K562 (cell line): Measurements from ENCODE around the gene CRACR2B. TPM values are rescaled to one million over a fixed set of nuclear protein-coding genes. Genes with fewer than 3 reads are reported as not detected.
A peak's percentile ranks its signal among the peaks of the same experiment; 100 is the strongest.

Source experiments
- ATAC-seq: fragments of 200-7000 bp; cut with Tn5 transposase; 3 replicates; pipeline ENCODE4 v1.9.1; 2020; ENCODE audit warnings: moderate library complexity
- BruUV-seq: library from RNA; stranded (reverse); fragments of 400-500 nt; replicated peaks from 2 replicates; lab custom pipeline; 2021; lab: Mats Ljungman, UMichigan
- CTCF ChIA-PET: fragments of 300-600 bp; formaldehyde crosslinking; extraction: SDS; loops from one replicate; lab custom pipeline; 2021; ENCODE audit warnings: low intra/inter-chr PET ratio; lab: Yijun Ruan, JAX
- POLR2A ChIA-PET: fragments of 300-600, 350-650 bp; sonication (Branson Sonifier 250); formaldehyde crosslinking; extraction: SDS; loops from one replicate; lab custom pipeline; 2021; ENCODE audit warnings: antibody characterized with exemption, inconsistent platforms; lab: Yijun Ruan, JAX
- DNase-seq, 4 experiments: peaks; one replicate each; pipeline versions ENCODE4 v3.0.0 to v3.0.0-alpha.2; 2011 to 2018; ENCODE audit warnings: low spot score in 3 of 4, mixed read lengths in 3 of 4; ENCODE audit errors: extremely low read depth in 1 of 4
- FAIRE-seq: peaks from 2 replicates; lab custom pipeline; 2011; peaks lifted over from hg19 to GRCh38; lab: Jason Lieb, UNC
- H2AFZ ChIP-seq: 2 replicates; pipeline ENCODE4 v1.6.0; 2011; ENCODE audit warnings: low read depth, low read length, control low read depth, inconsistent platforms
- H3K27ac ChIP-seq: fragments of 200-600 bp; 3 replicates; pipeline ENCODE4 v1.8.0; 2011; ENCODE audit warnings: low read depth, mild to moderate bottlenecking, control low read depth, inconsistent platforms, low read length, moderate library complexity, mixed read lengths; ENCODE audit errors: extremely low read depth
- H3K27me3 ChIP-seq, 2 experiments: fragments of 300-600 bp in 1 of 2; 2 replicates in 1 of 2; 3 replicates in 1 of 2; pipeline versions ENCODE4 v1.6.0 to v1.8.0; 2011; ENCODE audit warnings: inconsistent platforms in 2 of 2, low read length in 2 of 2, mild to moderate bottlenecking in 1 of 2, mixed read lengths in 1 of 2, moderate library complexity in 1 of 2; ENCODE audit not compliant: control insufficient read depth in 2 of 2, insufficient read depth in 2 of 2
- H3K36me3 ChIP-seq: fragments of 300-600 bp; 3 replicates; pipeline ENCODE4 v1.8.0; 2011; ENCODE audit warnings: mild to moderate bottlenecking, low read length, inconsistent platforms; ENCODE audit not compliant: control insufficient read depth, insufficient read depth
- H3K4me1 ChIP-seq, 2 experiments: fragments of 200-600 bp in 1 of 2; replicated peaks in 1 of 2; 2 replicates in 1 of 2; 3 replicates in 1 of 2; pipeline versions ENCODE4 v1.5.1 to v1.8.0; 2011; ENCODE audit warnings: inconsistent platforms in 2 of 2, low read length in 2 of 2, mild to moderate bottlenecking in 1 of 2, mixed read lengths in 1 of 2, moderate library complexity in 1 of 2; ENCODE audit not compliant: control insufficient read depth in 2 of 2, insufficient read depth in 2 of 2
- H3K4me2 ChIP-seq: 2 replicates; pipeline ENCODE4 v1.6.1; 2011; ENCODE audit warnings: low read length, control low read depth, inconsistent platforms, mixed read lengths; ENCODE audit not compliant: insufficient read depth
- H3K4me3 ChIP-seq: fragments of 200-600 bp; sonication (generic), shearing (Covaris generic); 2 replicates; pipeline ENCODE4 v1.5.1; 2016; ENCODE audit warnings: control low read depth, inconsistent platforms
- H3K79me2 ChIP-seq: fragments of 200-600 bp; 3 replicates; pipeline ENCODE4 v1.8.0; 2011; ENCODE audit warnings: low read length, inconsistent platforms; ENCODE audit not compliant: control insufficient read depth, insufficient read depth
- H3K9ac ChIP-seq, 2 experiments: 2 replicates each; pipeline versions ENCODE4 v1.6.0 to v1.6.1; 2011; ENCODE audit warnings: low read depth in 2 of 2, low read length in 2 of 2, control low read depth in 1 of 2, inconsistent platforms in 1 of 2, mild to moderate bottlenecking in 1 of 2, mixed read lengths in 1 of 2; ENCODE audit not compliant: insufficient read depth in 1 of 2
- H3K9me1 ChIP-seq: one replicate; pipeline ENCODE4 v1.6.0; 2011; ENCODE audit warnings: inconsistent platforms, mild to moderate bottlenecking, low read length, moderate library complexity; ENCODE audit not compliant: control insufficient read depth, insufficient read depth
- H3K9me3 ChIP-seq: replicated peaks from 2 replicates; pipeline ENCODE4 v1.5.1; 2011; ENCODE audit warnings: low read depth, low read length, inconsistent platforms; ENCODE audit not compliant: control insufficient read depth, insufficient read depth
- H4K20me1 ChIP-seq: replicated peaks from 2 replicates; pipeline ENCODE4 v1.6.1; 2011; ENCODE audit warnings: low read length, inconsistent platforms, mixed read lengths; ENCODE audit not compliant: control insufficient read depth, insufficient read depth
- CEBPB ChIP-seq: fragments of 450-650 bp; IDR thresholded peaks from 2 replicates; pipeline ENCODE4 v1.6.1; 2016; ENCODE audit warnings: missing genetic modification characterization, missing compliant biosample characterization
- FOXK2 ChIP-seq, 2 experiments: fragments of 450-650 bp; IDR thresholded peaks in 1 of 2; conservative IDR thresholded peaks in 1 of 2; 2 replicates each; pipeline ENCODE4 v1.6.1; 2016; ENCODE audit warnings: low read depth in 2 of 2, mild to moderate bottlenecking in 1 of 2
- PCBP1 ChIP-seq: fragments of 200-400 bp; formaldehyde crosslinking; IDR thresholded peaks from 2 replicates; pipeline ENCODE4 v1.6.1; 2018; ENCODE audit warnings: mild to moderate bottlenecking, low read depth, low read length; ENCODE audit not compliant: poor library complexity, severe bottlenecking
- PHF8 ChIP-seq: fragments of 200-600 bp; sonication (generic); IDR thresholded peaks from 2 replicates; pipeline ENCODE4 v1.6.1; 2012; ENCODE audit warnings: mixed run types, mild to moderate bottlenecking, inconsistent platforms, low read length, moderate library complexity, borderline replicate concordance
- POLR2G ChIP-seq: fragments of 200-400 bp; formaldehyde crosslinking; IDR thresholded peaks from 2 replicates; pipeline ENCODE4 v1.6.1; 2017; ENCODE audit warnings: low read depth, mild to moderate bottlenecking, antibody characterized with exemption, low read length, moderate library complexity
- PRPF4 ChIP-seq: fragments of 200-400 bp; formaldehyde crosslinking; IDR thresholded peaks from one replicate; pipeline ENCODE4 v1.6.1; 2017; ENCODE audit warnings: low read length, low read depth, mild to moderate bottlenecking; ENCODE audit not compliant: insufficient read depth, poor library complexity, severe bottlenecking
- ZNF253 ChIP-seq: fragments of 250-450 bp; sonication (Bioruptor Pico); conservative IDR thresholded peaks from 2 replicates; pipeline ENCODE4 v1.6.1; 2021; ENCODE audit warnings: mild to moderate bottlenecking
- ZNF354B ChIP-seq: fragments of 250-450 bp; sonication (Bioruptor Pico); IDR thresholded peaks from 2 replicates; pipeline ENCODE4 v1.4.0; 2020
- WGBS: fragments of 100-300 bp; shearing (Covaris generic); methylation state at CpG from one replicate; pipeline ENCODE4 v1.1.6; 2016; ENCODE audit warnings: low coverage, mixed read lengths; ENCODE audit not compliant: insufficient coverage; ENCODE audit errors: missing lambda C conversion rate; 5-methylcytosine and 5-hydroxymethylcytosine counted together
- in situ Hi-C: fragments of 300-500 bp; cut with MboI; formaldehyde crosslinking; loops from 4 replicates; pipeline ENCODE4 v1.15.0; 2018; ENCODE audit warnings: inconsistent platforms, mixed read lengths
- intact Hi-C: fragments of 100-400 bp; cut with micrococcal nuclease; formaldehyde crosslinking; loops from 2 replicates; pipeline ENCODE4 v1.14.2; 2022
- polyA plus RNA-seq, 8 experiments: library from polyadenylated mRNA; depleted of rRNA in 4 of 8; stranded (reverse) in 5 of 8; unstranded in 3 of 8; fragments of >200 nt; fragmentation: Nextera tagmentation in 2 of 8; fragmentation: Illumina TruSeq in 1 of 8; extraction: Ambion mirVana in 2 of 8; extraction: Trizol in 1 of 8; gene quantifications; 2 replicates each; pipeline versions ENCODE4 v1.2.1 to v1.2.3, GENCODE V29; 2011 to 2014; ENCODE audit warnings: inconsistent platforms in 1 of 8, missing spikeins in 1 of 8
- total RNA-seq, 7 experiments: library from RNA; depleted of rRNA in 6 of 7; stranded (reverse); fragments of >200 nt in 6 of 7; fragmentation: Illumina TruSeq in 2 of 7; extraction: Trizol in 2 of 7; gene quantifications; 2 replicates each; pipeline versions ENCODE4 v1.2.1 to v1.2.3, GENCODE V29; 2011 to 2021; ENCODE audit warnings: low replicate concordance in 1 of 7

CRACR2B gene
- total and polyA plus RNA-seq, 9 of the 15 experiments (the other 6 are each of a cell fraction or from before 2014, with no cell fraction given): 0.10 to 51.0 (median 6.0) TPM

DNA sequence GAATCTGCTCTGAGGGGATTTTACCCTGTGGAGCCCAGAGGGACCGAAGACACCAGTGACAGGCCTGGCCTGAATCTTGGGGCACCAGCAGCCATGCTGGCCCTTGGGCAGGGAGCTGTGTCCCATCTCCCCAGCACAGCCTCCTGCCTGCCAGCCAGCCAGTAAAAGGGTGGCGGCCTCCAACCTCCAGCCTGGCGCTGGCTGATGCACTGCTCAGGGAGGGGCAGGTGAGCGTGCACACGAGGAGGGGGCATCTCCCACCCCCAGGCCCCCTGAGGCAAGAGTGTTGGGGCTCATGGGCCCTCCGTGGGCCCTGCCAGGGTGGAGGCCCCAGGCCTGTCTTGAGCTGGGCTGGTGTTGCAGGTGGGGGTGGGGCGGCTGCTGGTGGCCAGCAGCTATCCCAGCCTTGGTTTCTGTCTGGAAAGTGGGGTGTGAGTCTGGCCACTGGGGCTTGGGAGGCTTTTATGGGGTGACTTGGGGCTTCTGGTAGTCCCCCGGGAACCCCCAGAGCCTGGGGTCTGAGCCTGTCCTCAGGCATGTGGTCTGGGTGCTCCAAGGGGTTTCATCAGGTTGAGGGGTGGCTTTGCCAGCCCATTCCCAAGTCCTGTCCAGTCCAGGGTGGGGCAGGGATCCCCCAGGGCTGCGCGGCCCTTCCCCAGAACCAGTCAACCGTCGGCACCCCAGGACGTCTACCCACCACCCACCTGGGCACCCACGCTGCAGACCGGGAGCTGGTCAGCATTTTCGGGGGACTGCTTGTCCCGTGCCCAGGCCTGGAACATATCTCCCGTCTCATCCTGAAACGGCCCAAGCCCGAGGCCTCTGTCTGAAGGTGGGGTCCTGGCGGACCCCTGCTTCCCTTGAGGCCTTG lies 32.8 kb downstream of the CRACR2B start:
- no peak for TF ChIP-seq ZNF354B (CRISPR knock-in tag)
- TF ChIP-seq PHF8: no peak
- no peak for TF ChIP-seq CEBPB (tag)
- no peak for TF ChIP-seq PCBP1
- no peak for TF ChIP-seq ZNF253
- TF ChIP-seq PRPF4: no peak
- TF ChIP-seq FOXK2 (conservative IDR thresholded peaks at IDR 0.05 in 1 of 2, IDR thresholded peaks at IDR 0.05 in 1 of 2; ENCODE audit: low read depth in 2 of 2): no peak
- peak; percentile 66 for TF ChIP-seq POLR2G
- no peak for FAIRE-seq
- H3K4me2 ChIP-seq: no peak overlapping the region
- H3K4me3 ChIP-seq: no peak overlapping the region
- CTCF ChIA-PET: no interaction called here
- H3K9me3 ChIP-seq: no peaks in the 10 kb centered on the region
- H2AFZ ChIP-seq: no peak overlapping the region
- WGBS: 70% methylated on average over 20 of the region's 21 CpGs
- in situ Hi-C loops: no loop called here
- POLR2A ChIA-PET: interaction anchor here (0.7 to 1.8 kb wide), 5 partner anchors 14 to 891 kb away, joined by 3 to 13 read pairs (median 3); no protein-coding TSS in a partner anchor
- ATAC-seq: no peak
- H3K9ac ChIP-seq: peak overlapping the region in 1 of 2 experiments; percentile 84; a peak in 2 of 4 replicates
- DNase-seq: no peak
- H3K79me2 ChIP-seq: no peaks in the 10 kb centered on the region
- BruUV-seq: no TSS peak
- peaks cover 23% of the 10 kb centered on the region for H4K20me1 ChIP-seq
- H3K9me1 ChIP-seq: peaks cover 5% of the 10 kb centered on the region
- intact Hi-C loops: no loop called here
- no peaks in the 10 kb centered on the region; the same call in 2 of the 3 replicates for H3K36me3 ChIP-seq
- no peak overlapping the region for H3K27ac ChIP-seq
- peaks cover 14 to 95% of the 10 kb centered on the region in 2 experiments for H3K4me1 ChIP-seq
- H3K27me3 ChIP-seq: no peaks in the 10 kb centered on the region
